GM18505 (cell line): ENCODE results near the gene RELN.

Experiments
- ATAC-seq: cut with Tn5 transposase; IDR thresholded peaks from one replicate; pipeline ENCODE4 v1.9.1; 2021; ENCODE audit not compliant: unreplicated experiment
- POLR2A ChIP-seq: IDR thresholded peaks from 4 replicates; pipeline ENCODE4 v1.6.1; 2011; ENCODE audit warnings: borderline replicate concordance; ENCODE audit not compliant: insufficient read depth, insufficient read length; ENCODE audit errors: extremely low read depth

RELN gene

DNA sequence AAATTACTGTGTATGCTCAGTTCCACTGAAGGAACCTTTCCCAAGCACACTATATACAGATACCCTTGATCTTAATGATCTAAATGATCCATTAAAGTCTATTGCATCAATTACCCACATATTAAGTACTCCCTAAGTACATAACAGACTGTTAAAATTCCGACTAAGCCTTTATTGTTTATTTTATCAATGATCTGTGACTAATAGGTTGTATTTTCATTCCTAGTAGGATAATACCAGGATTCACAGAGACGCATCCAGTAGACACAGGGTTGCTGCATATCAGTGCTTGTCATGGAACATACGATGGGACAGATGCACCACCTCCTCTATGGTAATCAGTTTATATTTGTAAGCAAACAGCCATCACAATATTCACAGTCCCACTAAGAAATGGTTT, 383.8 kb downstream of the RELN start:
- no peak for TF ChIP-seq POLR2A
- ATAC-seq, result no peak

DNA sequence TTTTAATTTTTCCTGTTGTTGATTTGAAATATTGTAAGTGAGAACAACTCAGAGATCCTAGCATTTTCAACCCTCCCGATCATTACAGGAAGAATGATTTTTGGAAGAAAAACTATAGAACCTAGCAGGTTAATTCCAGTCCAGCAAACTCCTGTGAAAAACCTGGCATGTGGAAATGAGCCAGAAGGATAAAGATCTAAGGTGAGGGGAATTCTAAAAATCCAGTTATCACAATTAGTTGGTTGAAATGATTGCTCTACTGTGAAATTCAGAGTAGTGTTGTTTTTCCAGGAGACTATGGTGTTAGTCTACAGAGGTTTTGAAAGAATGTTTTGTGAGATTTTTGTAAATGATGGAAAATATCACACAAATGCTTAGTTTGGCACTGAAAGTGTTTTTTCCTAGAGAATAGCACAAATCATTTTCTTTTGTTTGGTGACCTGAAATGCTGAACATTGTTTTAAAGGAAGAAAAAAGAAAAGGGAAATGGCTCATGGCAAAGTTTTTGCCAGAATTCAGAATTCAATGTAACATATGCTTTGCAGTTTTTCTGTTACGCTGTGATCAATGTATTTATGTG, 391.0 kb downstream of the RELN start:
- TF ChIP-seq POLR2A, result no peak
- no peak for ATAC-seq

DNA sequence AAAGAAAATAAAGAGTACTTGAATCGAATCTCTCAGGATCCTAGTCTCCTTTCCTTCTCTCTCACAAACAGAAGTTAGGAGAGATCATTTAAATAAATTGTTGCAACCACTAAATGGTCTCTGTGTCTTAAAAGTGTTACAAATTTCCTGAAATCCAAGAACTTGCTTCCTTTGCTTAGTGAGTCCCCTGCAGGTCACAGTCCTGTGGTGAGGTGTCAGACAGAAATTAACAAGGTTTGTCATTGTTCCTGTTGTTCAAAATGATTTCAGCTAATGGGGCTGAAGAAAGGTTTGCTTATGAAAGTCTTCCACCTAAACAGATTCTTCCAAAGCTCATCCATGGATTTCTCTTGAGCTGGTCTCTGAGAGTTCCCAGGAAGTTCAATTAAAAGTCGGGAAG, 391.9 kb downstream of the RELN start:
- TF ChIP-seq POLR2A, result no peak
- no peak for ATAC-seq

DNA sequence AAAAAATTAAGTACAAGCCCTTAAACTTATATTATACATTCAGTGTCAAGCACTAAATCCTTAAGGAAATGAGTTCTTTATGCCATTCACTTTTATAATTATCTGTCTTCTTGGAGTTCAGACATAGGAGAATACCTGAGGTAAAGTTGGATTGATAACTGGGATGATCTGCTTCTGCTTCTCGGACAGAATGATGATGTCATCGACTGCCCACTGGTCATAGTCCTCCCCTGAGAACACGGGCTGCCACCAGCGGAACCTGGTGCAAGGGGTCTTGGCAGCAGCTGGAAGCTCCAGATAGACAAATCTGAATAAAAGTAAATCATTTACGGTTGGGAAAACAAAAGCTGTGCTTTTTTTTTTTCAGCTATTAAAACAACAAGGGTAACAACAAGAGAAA, 395.3 kb downstream of the RELN start:
- TF ChIP-seq POLR2A, result no peak
- no peak for ATAC-seq

DNA sequence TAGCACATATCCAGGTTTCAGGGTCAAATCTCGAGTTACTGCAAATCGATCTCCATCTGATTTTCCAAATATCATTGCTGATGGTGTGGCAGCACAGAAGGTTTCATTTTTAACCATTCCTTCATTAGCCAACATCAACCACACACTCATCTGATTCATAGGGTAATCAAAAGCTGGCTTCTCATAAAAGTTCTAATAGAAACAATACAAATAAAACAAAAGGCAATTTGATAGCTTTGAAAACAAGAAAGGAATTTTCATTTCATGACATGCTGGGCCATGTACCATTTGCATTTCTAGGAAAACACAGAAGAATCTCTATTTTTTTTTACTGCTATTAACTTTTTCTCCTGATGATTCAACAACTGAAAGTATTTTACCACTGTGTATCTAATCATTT, 395.8 kb downstream of the RELN start:
- TF ChIP-seq POLR2A, result no peak
- ATAC-seq, result no peak

DNA sequence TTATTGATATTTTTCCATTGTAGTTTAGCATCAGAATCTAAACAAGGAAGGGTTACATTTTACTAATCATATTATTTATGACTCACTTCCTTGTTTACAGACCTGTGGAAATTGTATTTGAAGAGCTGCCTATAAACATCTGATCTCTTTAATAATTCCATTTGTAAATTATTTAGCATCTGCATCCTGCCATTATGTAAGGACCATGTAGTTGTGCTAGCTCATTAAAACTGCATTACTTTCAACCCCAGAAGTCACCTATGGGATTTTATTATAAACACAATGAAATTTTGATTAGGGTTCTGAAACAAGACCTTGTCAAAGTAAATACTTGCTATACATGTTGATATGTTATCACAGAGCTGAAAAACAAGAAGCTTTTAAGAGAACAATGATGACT, 396.6 kb downstream of the RELN start:
- ATAC-seq, result no peak
- TF ChIP-seq POLR2A, result no peak

DNA sequence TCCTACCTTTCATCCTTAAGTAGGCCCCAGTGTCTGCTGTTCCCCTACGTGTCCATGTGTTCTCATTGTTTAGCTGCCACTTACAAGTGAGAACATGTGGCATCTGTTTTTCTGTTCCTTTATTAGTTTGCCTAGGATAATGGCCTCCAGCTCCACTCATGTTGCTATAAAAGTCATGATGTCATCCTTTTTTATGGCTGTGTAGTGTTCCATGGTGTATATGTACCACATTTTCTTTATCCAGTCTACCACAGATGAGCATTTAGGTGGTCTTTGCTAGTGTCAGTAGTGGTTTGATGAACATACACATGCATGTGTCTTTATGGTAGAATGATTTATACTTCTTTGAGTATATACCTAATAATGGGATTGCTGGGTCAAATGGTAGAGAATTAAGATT, 397.3 kb downstream of the RELN start:
- no peak for TF ChIP-seq POLR2A
- ATAC-seq, result no peak

DNA sequence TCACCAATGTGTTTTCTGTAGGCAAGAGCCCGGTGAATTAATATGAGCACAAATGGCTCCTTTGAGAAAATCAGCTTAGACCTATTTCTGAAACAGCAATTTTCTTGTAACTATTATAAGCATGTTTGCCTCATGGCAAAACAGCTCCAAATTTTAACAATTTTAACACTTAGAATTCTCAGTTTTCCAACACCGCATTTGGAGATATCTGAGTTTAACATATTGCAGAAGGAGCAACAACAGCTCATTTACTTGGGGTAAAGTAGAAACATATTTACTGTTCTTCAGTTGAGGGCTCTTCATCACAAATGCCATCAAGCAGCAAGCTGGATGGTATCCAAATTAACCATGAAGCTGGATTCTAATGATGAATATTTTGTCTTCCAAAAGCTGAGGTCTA, 409.4 kb downstream of the RELN start:
- no peak for ATAC-seq
- TF ChIP-seq POLR2A, result no peak

DNA sequence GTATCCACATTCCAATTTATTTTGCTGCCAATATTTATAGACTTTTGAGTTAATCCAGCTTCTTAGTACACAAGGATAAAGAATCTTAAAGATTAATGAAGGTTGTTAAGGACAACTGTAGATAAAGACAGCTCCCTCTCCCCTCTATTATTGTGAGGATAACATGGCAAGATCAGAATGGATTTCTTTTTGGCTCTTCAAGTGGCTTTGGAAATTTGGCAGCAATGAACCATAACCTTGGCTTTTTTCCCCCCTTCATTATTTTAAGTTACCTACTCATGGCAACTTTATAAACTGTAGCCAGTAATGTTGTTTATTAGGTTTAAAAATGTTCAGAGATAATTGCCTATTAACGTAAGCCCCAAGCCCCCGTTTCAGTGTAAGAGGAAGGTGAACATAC, 412.4 kb downstream of the RELN start:
- no peak for ATAC-seq
- no peak for TF ChIP-seq POLR2A

DNA sequence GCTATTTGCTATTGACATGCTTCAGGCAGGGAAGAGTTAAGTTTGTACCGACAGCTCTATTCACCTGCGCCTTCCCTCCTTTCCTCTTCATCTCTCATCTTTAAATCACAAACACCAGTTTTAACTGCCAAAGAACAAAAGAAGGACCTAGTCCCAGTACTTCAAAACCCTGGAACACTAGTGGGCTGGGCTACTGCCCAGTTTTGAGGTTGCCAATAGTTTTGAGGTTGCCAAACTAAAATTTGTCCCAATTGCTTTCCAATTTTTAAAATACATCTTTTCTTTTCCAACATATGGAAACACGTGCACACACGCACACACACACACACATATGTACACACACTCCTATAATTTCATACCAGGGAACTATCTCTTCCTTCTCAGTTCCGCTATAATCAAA, 412.8 kb downstream of the RELN start:
- ATAC-seq, result no peak
- no peak for TF ChIP-seq POLR2A

DNA sequence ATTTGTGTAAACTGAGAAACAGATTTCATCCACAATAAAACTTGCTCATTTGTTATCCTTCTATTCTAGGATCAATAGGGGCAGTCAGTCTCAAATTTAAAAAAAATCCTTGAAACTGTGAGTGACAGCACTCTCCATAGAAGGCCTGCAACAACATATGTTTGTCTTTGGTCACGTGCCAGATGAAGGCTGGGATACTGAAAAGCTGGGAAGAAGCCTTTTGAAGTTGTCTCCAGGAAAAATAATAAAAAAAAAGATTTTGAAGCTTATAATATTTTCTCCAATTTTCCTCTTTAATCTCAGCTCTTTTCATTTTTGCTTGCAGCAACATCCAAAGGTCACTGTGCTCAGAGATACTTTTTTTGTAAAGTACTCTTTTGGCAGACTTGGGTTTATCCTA, 414.9 kb downstream of the RELN start:
- no peak for ATAC-seq
- no peak for TF ChIP-seq POLR2A

DNA sequence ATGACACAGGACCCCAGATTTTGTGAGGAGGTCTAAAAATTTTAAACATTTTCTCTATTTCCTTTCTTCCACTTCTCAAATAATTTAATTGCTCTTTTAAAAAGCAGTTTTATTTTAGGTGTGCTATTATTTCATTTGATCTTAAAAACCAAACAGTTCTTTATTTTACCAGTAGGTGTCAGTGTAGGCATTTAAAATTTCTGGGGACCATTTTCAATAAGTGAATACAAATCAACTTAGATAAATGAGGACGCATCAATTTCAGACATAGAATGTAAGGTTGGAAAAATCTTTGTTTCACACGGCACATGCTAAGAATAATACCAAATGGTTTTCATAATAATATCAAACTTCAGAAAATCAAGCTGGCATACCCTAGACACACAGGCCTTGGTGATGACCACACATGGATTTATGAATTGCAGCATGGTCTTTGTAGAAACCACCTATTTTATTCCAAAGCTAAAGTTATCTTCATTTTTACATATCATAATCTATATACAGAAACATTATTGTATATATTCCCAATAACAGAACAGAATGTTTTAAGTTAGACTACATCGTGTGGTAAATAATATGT, 415.9 kb downstream of the RELN start:
- TF ChIP-seq POLR2A, result no peak
- ATAC-seq, result no peak

DNA sequence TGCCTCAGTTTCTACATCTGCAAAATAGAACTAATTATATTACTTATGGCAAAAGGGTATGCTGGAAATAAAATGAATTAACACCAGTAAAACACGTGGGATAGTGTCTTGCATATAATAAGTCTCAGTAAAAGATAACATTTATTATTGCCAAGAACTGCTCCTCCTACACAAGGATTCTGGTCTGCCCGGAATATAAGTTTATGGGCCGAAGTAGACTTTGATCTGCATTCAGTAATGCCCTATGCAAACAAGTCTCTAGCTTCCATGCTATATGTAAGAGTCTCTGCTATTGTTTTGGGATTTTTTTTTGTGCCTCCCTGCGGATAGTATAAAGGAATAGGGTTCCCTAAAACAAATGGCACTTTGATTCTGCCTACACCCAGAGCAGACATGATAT, 417.9 kb downstream of the RELN start:
- TF ChIP-seq POLR2A, result no peak
- ATAC-seq, result no peak

DNA sequence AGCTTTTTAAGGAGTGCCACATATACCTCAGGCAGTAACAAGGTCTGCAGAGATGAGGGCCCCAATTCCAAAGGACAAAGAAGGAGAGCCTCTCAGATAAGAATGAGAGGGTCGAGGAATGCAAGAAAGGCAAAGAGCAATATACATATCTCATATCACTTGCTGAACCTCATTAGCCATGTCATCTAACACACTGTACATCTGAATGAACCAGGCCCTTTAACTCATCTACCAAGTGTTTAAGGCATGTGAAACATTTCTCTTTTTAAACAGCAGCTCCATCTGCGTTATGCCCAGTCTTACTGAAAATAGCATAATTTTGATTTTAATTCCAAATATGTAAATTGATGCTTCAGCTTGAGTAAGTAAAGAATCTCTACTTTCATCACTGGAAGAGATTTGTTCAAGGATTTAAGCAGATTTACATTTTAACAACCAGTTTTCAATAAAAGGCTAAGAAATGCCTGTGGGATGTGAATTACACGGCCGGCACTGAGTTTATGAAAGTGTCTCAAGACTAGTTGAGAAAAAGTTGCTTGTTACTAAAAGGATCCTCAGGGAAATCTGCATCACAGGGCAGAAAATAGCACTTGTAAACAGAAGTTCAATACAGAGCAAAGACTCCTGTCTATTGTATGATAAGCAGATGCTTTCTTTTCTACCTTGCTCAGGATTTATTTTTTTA, 419.7 kb downstream of the RELN start:
- no peak for TF ChIP-seq POLR2A
- no peak for ATAC-seq

DNA sequence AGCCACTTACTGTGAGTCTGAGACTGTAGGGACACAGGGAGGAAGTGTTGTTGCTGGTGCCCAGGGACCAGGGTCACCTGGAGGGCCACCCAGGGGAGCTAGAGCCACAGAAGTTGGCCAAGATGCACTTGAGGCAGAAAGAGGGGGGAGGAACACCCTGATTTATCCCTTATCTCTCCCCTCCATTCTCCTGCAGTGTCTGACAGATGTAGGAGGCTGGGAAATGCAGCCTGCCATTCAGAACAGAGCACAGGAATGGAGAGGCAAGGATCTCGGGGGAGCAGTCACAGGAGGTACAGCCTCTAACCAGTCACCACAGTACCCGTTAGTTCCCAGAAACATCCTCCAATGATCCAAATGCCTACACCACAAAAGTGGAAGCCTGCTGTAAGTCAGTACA, 425.0 kb downstream of the RELN start:
- ATAC-seq, result no peak
- no peak for TF ChIP-seq POLR2A

DNA sequence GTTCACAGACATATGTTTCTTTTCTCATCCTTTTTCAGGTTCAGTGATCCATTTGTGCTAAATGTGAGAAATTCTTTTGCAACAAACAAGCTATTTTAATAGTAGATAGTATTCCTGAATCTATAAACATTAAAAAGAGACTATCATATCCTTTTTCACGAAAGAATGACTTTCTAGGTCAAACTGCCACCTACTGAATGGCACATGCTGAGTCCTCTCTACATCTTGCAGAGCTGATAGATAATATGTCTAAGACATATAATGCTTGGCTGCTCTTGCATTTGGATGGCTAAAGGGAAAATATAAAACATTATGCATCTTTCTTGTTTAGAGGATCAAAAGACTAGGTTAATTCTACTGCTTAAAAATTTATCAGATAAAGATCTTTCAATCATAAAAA, 429.3 kb downstream of the RELN start:
- TF ChIP-seq POLR2A, result no peak

DNA sequence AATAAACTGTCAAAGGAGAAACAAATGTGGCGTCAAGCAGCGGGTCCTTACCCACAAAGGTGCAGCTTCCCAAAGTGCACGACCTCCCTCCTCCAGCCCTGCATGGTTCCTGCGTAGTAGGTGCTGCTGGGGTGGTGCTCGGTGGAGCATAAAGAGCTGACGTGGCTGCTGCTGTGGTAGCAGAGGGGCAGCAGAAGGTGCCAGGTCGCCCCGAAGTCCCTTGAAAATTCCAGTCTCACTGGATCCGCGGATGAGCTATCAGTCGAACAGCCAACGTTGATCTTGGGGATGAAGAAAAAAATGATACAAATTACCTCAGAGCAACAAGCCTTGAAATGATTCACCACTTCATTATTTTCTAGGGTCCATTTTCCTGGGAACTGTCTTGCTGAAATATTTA, 438.4 kb downstream of the RELN start:
- TF ChIP-seq POLR2A, result no peak
- no peak for ATAC-seq

More for the DNA sequence above, 429.3 kb downstream of the RELN start:
- ATAC-seq, result no peak
